SKM-1 treated with dmso at 0.1 percent for 144 hours (cell line): Measurements from ENCODE around the gene SPINK7.
A peak's percentile ranks its signal among the peaks of the same experiment; 100 is the strongest.
"Not testable (repeated sequence)": the region's sequence is repeated elsewhere in the genome, so short reads cannot be mapped to it uniquely, and the experiment has no call there.

ENCODE experiments used
- DNase-seq: peaks from one replicate; lab custom pipeline; 2025; ENCODE audit not compliant: unreplicated experiment; lab: John Stamatoyannopoulos, UW

Gene SPINK7

GRCh38 chr5:148312153-148312552 lies at the start of gene SPINK7:
SPINK7 (plus strand) TSS chr5:148312423; CDS start chr5:148312484, 61 bp downstream.
- no peak for DNase-seq

DNA sequence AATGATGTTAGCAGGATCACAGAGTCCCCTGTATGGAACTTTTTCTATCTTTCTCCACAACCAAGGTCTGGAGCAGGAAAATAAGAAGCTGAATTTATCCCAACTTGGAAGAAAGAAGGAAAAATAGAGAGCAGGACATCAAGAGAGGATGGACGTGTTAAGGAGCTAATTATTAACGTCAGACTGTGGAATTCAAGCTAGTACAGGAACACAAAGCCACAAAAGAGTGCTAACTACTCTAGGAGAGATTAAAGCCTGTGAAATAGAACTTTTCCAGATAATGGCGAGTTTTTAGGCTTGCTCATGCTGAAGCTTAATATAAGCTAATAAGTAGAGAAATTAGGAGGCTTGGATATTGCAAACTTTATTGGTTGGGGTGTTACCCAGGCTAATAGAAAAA lies 44.3 kb upstream of the SPINK7 start:
- DNase-seq, result no peak

DNA sequence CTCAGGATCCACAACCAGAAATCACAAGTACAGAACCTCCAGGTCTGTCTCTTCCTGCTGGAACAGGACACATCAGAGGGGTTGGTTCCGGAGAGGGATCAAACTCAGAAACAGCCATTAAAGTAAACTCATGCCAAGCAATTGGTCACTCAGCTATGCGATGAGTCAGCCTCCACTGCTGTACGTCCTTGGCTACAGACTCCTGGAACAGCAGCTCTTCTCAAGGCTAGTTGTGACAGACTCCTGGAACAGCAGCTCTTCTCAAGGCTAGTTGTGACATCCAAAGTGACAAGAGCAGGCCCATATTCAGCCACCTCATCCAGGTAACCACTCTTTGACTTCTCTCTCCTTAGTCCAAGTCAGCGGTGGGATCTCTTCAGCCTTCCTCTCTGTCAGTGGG lies 43.7 kb upstream of the SPINK7 start, which contains the start of gene SPINK13:
Gene SPINK13, plus strand, starts transcription at position 229 of the 400 bp plus-strand sequence. CDS start 1,279 bp downstream, outside the sequence.
- no peak for DNase-seq

GRCh38 chr5:148275129-148275528 lies 37.1 kb upstream of the SPINK7 start:
- DNase-seq, result not testable (repeated sequence)

DNA sequence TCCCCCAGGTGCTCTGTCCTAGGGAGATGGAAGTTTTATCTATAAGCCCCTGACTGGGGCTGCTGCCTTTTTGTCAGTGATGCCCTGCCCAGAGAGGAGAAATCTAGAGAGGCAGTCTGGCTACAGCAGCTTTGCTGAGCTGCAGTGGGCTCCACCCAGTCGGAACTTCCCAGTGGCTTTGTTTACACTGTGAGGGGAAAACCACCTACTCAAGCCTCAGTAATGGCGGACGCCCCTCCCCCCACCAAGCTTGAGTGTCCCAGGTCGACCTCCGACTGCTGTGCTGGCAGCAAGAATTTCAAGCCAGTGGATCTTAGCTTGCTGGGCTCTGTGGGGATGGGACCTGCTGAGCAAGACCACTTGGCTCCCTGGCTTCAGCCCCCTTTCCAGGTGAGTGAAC lies 31.3 kb upstream of the SPINK7 start:
- not testable (repeated sequence) for DNase-seq

- DNase-seq, result not testable (repeated sequence)
Measured at GRCh38 chr5:148281336-148281735, 30.9 kb upstream of the SPINK7 start.

- peak; percentile 46 for DNase-seq
Measured at GRCh38 chr5:148290271-148291195, 21.7 kb upstream of the SPINK7 start.

DNA sequence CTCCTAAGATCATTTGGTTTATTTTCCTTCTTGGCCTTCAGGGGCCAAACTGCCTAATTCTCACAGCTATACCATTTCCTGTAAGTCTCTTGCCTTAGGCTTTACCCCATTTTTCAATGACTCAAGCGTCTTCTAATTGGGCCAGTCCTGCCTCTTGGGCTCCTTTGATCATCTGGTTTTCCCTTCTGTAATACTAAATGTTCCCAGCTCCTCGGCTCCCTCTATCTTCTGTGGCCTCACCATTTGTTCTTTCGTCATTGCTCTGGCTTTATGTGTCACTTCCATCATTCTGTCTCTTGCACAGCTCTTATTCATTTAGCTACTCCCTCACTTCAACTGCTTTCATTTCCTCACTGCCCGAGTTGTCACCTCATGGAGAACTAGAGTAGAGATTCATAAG lies 14.5 kb upstream of the SPINK7 start:
- DNase-seq, result no peak

GRCh38 chr5:148306446-148306845 lies 5.8 kb upstream of the SPINK7 start:
- no peak for DNase-seq

- no peak for DNase-seq
Measured at GRCh38 chr5:148309019-148309418, 3.2 kb upstream of the SPINK7 start.

GRCh38 chr5:148309746-148310145 lies 2.5 kb upstream of the SPINK7 start:
- no peak for DNase-seq

DNA sequence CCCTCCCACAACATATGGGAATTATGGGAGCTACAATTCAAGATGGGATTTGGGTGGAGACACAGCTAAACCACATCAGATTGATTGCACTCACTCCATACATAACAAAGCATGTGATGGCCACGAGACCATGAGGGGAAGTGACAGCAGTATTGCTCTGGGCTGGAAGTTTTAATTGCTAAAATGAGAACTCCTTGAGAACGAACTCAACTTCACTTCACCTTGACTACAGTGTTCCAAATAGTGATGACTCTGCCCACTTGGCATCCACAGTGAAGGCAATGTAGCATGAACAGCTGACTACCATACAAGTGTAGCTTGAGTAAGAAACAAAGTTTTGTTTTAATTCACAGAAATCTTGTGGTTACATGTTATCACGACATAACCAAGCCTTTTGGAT lies 739 bp upstream of the SPINK7 start:
- no peak for DNase-seq

DNA sequence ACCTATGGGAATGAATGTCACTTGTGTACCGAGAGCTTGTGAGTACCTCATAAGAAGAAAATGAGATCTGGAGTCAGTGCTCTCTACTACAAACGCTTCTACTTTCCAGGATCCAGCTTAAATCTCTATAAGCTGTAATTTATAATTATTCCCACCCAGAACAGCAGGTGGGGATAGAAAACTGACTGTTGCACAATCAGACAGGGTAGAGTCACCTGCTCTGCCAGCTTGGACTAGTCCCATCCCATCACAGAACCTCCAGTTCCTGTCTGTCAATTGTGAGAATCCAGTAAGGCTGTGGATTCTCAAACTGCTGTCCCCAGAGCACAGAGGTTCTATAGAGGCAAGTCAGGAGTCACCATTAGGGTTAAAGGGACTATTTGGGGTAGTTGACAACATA lies 2.0 kb downstream of the SPINK7 start:
- no peak for DNase-seq

GRCh38 chr5:148314731-148315130 lies 2.5 kb downstream of the SPINK7 start:
- DNase-seq, result no peak

DNA sequence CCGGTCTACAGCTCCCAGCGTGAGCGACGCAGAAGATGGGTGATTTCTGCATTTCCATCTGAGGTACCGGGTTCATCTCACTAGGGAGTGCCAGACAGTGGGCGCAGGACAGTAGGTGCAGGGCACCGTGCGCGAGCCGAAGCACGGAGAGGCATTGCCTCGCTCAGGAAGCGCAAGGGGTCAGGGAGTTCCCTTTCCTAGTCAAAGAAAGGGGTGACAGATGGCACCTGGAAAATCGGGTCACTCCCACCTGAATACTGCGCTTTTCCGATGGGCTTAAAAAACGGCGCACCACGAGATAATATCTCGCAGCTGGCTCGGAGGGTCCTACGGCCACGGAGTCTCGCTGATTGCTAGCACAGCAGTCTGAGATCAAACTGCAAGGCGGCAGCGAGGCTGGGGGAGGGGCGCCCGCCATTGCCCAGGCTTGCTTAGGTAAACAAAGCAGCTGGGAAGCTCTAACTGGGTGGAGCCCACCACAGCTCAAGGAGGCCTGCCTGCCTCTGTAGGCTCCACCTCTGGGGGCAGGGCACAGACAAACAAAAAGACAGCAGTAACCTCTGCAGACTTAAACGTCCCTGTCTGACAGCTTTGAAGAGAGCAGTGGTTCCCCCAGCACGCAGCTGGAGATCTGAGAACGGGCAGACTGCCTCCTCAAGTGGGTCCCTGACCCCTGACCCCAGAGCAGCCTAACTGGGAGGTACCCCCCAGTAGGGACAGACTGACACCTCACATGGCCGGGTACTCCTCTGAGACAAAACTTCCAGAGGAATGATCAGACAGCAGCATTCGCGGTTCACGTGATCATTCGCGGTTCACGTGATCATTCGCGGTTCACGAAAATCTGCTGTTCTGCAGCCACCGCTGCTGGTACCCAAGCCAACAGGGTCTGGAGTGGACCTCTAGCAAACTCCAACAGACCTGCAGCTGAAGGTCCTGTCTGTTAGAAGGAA lies 8.1 kb downstream of the SPINK7 start:
- DNase-seq, result not testable (repeated sequence)

DNA sequence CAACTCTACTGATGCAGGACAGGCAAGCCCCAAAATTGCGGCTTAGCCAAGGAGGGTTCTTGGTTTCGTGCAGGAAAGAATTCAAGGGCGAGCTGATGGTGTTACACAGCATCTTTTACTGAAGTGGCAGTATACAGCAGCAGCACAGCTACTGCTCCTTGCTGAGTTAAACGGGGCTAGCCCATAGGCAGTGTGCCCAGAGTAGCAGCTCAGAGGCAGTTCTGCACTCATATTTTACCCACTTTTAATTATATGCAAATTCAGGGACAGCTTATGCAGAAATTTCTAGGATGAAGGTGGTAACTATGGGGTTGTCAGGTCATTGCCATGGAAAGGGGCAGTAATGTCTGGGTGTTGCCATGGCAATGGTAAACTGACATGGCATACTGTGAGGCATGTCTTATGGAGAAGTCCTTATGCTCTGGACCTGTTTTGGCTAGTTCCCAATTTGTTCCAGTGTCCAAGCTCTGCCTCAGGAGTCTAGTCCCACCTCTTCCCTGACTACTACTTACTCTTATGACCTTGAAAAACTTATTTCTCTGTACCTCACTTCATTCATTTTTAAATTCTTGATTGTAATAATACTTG lies 21.1 kb downstream of the SPINK7 start:
- DNase-seq, result no peak

DNA sequence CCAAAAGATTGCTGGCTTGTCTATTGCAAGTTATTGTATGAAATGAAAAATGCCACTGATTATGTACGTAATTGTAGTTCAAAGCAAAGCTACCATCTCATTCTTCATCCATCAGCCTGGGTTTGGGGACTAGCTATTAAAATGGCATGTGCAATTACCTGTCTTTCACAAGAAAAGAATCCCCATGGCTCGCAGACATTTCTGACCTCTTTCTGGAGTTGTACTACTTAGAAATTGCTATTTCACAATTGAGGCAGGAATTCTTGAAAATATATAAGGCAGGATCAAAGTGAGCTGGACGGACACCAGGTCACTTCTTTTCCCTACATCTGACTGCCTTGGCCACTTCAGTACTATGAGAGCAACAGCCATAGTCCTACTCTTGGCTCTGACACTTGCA lies 23.0 kb downstream of the SPINK7 start, which contains the start of gene SPINK9:
Gene SPINK9, plus strand, starts transcription at position 301 of the 400 bp plus-strand sequence. Its CDS starts 55 bp downstream, at position 356.
- no peak for DNase-seq

GRCh38 chr5:148336704-148337435 lies 24.6 kb downstream of the SPINK7 start:
- DNase-seq, result no peak

GRCh38 chr5:148342371-148343045 lies 30.3 kb downstream of the SPINK7 start:
- no peak for DNase-seq

- DNase-seq, result no peak
Measured at GRCh38 chr5:148343046-148343407, 30.8 kb downstream of the SPINK7 start.
